A549 treated with Hydrocortisone at 1 μM for 4 hours (cell line): Measurements from ENCODE around the gene PZP. TPM values are rescaled to one million over a fixed set of nuclear protein-coding genes. Genes with fewer than 3 reads are reported as not detected.

ENCODE experiments used
- total RNA-seq: library from RNA; stranded (reverse); fragments of 200-300 nt; extraction: Qiagen RNA extraction; gene quantifications from 5 replicates; pipeline ENCODE4 v1.2.3, GENCODE V29; 2022

Gene PZP
- total RNA-seq = not detected in 5 replicates

GRCh38 chr12:9208229-9208628, at the start of gene PZP:
Gene PZP, minus strand, starts transcription at chr12:9208395. Its CDS starts 54 bp downstream, at chr12:9208341.

GRCh38 chr12:9115731-9116559, 92.2 kb downstream of the PZP start, which contains the start of gene A2M:
Gene A2M, minus strand, starts transcription at chr12:9115919. Its CDS starts 70 bp downstream, at chr12:9115849.

Other genes starting within 250 kb of the PZP start
- 1.1 to 2.5 TPM (median 1.2 TPM) in 5 replicates for gene KLRG1, start 218.8 kb downstream of the PZP start, total RNA-seq
- 0.13 to 0.29 TPM (median 0.14 TPM) in 4 of 5 replicates, not detected in the other for gene A2M, start 92.5 kb downstream of the PZP start, total RNA-seq